ENCODE measurements around the gene TUBB4A. TPM values are rescaled to one million over a fixed set of nuclear protein-coding genes. Genes with fewer than 3 reads are reported as not detected.

Gene TUBB4A
- total and polyA plus RNA-seq, 10 of the 15 experiments (the other 5 are each of a cell fraction or from before 2014, with no cell fraction given), result 0.29 to 22.4 (median 3.8) TPM

- TF ChIP-seq CTCF (IDR thresholded peaks at IDR 0.05 in 2 of 3, conservative IDR thresholded peaks at IDR 0.05 in 1 of 3; ENCODE audit: control insufficient read depth in 2 of 3, extremely low read depth in 1 of 3, insufficient read depth in 1 of 3, low read depth in 3 of 3, low read length in 3 of 3) (peak; percentile 57 to 67 (median 66)), PBX3 (IDR thresholded peaks at IDR 0.05; ENCODE audit: insufficient replicate concordance, low read depth, low read length) (peak; percentile 26), POU2F2 (IDR thresholded peaks at IDR 0.05; ENCODE audit: borderline replicate concordance, low read depth, low read length) (peak; percentile 65; the same call in 1 of the 3 replicates), NR2F1 (conservative IDR thresholded peaks at IDR 0.05) (peak; percentile 74), CEBPZ (IDR thresholded peaks at IDR 0.05; ENCODE audit: low read depth, low read length) (no peak), KLF5 (IDR thresholded peaks at IDR 0.05; ENCODE audit: partially characterized antibody) (no peak), EED (IDR thresholded peaks at IDR 0.05; ENCODE audit: low read depth) (peak; percentile 71), PKNOX1 (IDR thresholded peaks at IDR 0.05) (peak; percentile 55), ZNF207 (IDR thresholded peaks at IDR 0.05; ENCODE audit: borderline replicate concordance) (peak; percentile 46; the same call in 1 of the 2 replicates), USF2 (IDR thresholded peaks at IDR 0.05; ENCODE audit: borderline replicate concordance, low read depth, low read length) (no peak), MYB (IDR thresholded peaks at IDR 0.05; ENCODE audit: borderline replicate concordance, low read depth, low read length) (no peak), MTA2 (IDR thresholded peaks at IDR 0.05; ENCODE audit: low read depth) (peak; percentile 43; the same call in 1 of the 2 replicates), SMAD1 (IDR thresholded peaks at IDR 0.05; ENCODE audit: low read depth, partially characterized antibody) (no peak), ZZZ3 (IDR thresholded peaks at IDR 0.05; ENCODE audit: control insufficient read depth, insufficient read length, low read depth) (no peak), SMARCA5 (IDR thresholded peaks at IDR 0.05) (peak; percentile 73), MEF2B (IDR thresholded peaks at IDR 0.05; ENCODE audit: partially characterized antibody, poor library complexity, severe bottlenecking) (peak; percentile 68), CREB1 (IDR thresholded peaks at IDR 0.05; ENCODE audit: low read depth) (peak; percentile 59; the same call in 1 of the 2 replicates), POLR2A (IDR thresholded peaks at IDR 0.05; ENCODE audit: low read depth, low read length) (peak; percentile 82)
Measured at GRCh38 chr19:6460099-6460884, 41.8 kb downstream of the TUBB4A start (continued).

Data from GM12878 (cell line).